ENCODE data around the gene FAHD1.
"Not testable (repeated sequence)": the region's sequence is repeated elsewhere in the genome, so short reads cannot be mapped to it uniquely, and the experiment has no call there.

FAHD1 gene

DNA sequence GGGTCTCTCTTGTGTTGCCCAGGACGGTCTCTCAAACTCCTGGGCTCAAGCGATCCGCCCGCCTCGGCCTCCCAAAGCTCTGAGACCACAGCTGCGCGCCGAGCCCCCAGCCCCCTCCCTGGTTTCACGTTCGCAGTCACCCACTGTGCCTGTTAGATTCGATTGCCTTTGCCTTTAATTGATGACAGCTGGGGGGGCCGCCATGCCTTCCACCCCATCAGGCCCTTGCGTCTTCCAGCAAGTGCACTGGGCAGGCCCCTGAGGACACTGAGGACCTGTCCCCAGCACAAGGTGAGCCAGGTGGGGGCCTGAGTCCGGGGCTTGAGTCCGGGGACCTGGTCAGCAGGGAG is 36.8 kb upstream of the FAHD1 start:
- no peak for DNase-seq

DNA sequence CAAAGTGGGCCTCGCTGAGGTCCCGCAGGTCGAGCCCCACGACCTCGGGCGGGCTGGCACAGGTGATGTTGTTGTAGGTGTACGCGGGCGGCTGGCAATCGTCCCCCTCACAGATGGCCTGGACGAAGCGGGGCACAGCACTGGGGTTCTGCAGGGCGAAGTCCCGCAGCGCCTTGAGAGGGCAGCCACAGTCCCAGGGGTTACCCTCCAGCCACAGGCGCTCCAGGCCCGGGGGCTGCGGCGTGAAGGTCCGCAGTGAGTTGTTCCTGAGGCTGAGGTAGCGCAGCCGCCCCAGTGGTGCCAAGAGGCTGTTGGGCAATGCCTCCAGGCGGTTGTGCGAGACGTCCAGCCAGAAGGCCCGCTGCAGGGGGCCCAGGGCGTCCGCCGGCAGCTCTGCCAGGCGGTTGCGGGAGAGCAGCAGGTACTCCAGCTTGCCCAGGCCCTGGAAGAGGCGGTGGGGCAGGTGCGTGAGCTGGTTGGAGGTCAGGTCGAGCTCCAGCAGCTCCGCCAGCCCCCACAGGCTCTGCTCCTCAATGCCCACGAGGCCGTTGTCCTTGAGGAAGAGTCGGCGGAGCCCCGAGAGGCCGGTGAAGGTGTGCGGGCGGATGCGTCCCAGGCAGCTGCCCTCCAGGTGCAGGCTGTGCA is 36.3 kb upstream of the FAHD1 start:
- no peak for DNase-seq

DNA sequence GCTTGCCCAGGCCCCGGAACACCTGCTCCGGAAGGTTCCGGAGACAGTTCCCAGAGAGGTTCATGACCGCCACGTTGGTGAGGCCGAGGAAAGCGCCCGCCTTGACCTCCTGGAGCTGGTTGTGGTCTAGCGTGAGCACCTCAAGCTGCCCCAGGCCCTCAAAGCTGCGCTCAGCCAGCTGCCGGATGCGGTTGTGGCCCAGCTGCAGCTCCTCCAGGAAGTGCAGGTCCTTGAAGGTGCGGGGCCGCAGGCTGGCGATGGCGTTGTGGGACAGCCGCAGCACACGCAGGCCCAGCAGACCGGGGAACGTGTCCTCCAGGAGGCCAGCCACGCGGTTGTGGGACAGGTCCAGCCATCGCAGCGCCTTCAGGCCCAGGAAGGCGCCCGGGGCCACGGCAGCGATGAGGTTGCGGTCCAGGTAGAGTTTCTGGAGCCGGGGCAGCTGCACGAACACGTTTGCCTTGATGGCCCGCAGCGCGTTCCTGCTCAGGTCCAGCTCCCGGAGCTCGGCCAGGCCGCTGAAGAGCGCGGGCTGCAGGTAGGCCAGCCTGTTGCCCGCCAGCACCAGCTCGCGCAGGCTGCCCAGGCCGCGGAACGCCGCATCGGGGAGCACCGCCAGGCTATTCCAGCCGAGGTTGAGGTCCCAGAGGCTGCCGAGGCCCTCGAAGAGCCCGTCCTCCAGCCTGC is 35.6 kb upstream of the FAHD1 start:
- DNase-seq = no peak

DNA sequence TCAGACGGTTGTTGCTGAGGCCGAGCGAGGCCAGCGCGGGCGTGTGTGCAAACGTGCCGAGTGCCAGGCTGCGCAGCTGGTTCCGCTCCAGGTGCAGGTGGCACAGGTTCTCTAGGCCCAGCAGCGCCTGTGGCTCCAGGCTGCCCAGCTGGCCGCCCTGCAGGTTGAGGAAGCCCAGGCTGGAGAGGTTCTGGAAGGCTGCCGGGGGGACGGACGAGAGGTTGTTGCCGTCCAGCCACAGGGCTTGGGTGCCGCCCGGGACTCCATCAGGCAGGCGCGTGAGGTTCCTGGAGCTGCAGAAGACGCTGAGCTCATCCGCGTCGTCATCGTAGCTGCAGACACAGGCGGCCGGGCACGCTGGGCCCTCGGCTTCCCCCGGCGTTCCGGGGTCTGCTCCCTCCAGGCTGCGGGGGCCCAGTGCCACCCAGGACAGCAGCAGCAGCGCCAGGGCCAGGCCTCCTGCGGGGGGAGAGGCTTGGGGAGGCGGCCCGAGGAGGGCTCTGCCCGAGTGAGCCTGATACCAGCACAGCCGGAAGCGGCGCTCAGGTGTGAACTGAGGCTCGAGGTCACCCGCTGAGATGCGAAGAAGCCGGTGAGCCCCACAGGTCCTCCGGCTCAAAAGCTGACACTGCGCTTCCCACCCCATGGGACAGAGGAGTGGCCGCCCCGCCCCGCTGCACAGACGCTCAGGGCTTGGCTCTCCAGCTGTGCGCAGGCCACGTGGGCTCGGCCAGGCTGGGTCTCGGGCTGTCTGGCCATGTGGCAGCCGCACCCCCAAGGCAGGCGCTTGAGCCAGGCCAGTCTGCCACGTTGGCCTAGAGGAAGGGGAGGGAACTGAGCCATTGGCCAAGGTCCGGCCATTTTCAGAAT is 34.8 kb upstream of the FAHD1 start:
- DNase-seq = no peak

GRCh38 chr16:1792836-1793577 is 34.0 kb upstream of the FAHD1 start:
- DNase-seq = no peak

DNA sequence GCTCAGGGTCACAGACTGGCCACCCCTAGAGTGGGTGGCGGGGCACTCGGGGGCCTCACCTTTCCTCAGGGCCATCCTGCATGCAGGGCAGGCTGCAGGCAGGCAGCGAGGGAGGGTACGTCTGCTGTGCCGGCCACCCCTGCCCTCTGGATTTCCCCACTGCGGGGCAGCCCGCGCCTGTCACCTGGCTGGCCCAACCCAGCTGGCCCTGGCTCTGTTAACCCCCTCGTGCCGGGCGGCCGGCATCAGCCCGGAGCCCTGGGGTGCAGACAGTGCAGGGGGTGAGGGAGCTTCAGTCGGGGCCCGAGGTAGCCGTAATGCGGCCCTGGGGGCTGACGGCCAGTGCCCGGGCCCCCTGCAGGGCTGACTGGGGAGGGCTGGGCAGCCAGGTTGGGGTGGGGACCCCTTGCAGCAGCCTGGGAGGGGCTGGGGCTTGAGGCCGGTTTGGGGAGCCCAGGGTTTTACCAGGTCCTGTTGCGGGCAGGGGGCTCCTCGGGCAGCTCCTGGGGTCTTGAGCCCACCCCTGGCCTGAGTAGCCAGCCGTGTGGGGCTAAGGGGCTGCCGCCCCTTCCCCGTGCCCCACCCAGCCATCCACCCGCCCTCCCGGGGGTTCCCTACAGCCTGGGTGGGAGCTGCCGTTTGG is 33.3 kb upstream of the FAHD1 start, which contains the start of gene IGFALS:
Gene IGFALS, minus strand, starts transcription at position 128 of the 643 bp plus-strand sequence. Its CDS starts 53 bp downstream, at position 75.
- no peak for DNase-seq

DNA sequence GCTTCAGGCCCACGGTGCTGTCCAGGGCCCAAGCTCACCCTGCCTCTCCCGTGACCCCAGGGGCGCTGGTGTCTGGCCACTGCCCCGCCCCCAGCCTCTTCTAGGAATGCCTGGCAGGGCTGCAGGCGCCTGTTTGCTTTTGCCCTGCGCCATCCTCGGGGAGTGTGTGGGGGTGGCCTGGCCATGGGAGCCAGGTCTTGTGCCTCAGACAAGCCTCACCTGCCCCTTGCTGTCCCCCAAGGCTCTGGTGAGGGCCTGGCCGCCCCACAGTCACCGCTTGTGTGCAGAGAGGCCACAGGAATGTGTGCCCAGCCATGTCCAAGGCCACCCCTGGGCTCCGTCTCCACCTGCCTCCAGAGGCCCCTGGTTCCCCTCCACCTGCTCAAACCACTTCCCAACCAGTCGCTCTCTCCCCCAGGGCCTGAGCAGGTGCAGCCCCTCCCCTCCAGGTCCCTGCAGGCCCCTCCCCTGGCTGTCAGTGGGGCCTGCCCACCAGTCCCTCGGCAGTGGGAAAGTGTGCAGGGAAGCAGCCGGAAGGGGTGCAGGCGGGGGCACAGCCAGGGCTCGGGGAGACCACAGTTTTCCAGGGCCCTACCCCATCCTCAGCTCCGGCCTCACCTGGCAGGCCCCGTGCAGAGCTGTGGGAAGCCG is 32.7 kb upstream of the FAHD1 start:
- no peak for DNase-seq

DNA sequence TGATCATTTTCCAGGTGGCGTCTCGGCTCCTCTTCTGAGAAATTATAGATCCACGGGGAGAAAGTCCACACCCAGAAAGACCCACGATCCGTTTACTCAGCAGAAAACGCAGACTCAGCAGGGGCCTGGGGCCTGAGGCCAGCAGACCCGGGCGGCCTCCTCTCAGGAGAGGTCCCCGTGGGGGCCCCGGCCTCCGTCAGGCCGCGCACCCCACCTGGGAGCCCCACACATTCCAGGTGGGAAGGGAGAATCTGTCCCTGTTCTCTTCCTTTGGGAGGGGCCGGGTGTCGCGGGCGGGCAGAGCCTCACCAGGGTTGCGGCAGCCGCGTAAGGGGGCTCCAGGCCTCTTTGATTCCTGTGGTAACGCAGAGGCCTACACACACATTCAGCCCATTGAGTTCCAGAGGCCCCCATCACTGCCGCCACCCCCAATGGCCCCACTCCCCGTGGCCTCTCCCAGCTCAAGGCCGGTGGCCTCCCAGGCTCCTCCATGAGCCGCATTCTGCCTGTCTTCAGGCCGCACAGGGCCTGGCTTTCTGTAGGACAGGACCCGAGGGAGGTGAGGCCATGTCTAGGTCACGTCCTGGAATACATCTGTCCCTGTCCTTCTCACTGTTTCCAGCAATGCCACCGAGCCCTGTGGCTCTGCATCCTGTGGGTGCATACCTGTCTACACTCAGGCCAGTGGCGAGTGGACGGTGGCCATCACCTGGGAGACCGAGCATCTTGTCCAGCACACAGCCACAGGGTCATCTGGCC is 31.9 kb upstream of the FAHD1 start:
- no peak for DNase-seq

- DNase-seq = not testable (repeated sequence)
Measured at GRCh38 chr16:1799263-1799662, 27.7 kb upstream of the FAHD1 start.

DNA sequence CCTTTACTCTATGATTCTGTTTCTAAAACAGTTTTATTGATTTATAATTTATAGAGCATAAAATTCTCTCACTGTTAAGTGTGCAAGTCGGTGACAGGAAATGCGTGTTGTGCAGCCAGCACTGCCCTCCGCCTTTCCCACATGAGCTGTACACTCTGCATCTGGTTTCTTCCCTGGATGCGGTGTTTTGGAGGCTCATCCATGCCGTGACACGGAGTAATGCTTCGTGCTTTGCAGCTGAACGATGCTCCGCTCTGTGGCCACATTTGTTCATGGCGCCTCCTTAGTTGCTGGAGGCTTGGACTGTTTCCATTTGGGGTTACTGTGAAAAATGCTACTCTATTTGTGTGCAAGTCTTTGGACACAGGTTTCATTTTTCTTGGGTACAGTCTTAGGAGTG is 26.3 kb upstream of the FAHD1 start:
- no peak for DNase-seq

DNA sequence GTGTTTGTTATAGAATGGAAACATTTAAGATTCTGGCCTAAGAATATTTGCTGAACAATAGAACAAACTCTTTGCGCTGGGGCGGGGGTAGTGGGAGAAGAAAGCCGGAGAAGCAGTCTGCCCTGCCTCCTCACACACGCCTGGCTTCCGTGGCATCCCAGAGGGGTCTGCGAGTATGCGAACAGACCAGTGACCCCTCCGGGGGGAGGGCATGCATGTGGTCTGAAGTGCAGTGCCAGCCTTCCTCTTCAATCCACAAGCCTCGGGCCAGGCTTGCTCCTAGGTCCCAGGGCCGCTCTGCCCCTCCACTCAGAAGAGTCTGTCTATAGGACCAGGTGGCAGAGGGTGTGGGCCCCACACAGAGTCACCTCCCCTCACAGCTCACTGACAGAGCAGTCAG is 19.4 kb upstream of the FAHD1 start:
- no peak for DNase-seq

DNA sequence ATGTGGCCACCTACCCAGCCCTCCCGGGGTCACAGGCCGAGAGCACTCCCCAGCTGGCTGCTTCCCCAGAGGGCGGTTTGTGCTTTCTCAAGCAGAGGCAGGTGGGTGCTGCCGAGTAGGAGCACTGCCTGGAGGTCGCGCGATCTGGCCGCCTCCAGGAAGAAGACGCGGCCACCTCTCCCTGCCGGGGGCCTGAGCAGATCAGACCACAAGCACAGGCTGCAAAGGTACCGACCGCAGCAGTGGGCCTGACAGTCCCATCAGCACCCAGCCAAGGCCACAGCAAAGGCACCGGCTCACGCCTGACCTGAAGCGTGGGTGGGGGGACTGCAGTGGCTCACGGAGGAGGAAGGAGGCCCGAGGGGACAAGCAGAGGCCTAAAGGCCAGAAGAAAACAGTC is 18.3 kb upstream of the FAHD1 start:
- no peak for DNase-seq

DNA sequence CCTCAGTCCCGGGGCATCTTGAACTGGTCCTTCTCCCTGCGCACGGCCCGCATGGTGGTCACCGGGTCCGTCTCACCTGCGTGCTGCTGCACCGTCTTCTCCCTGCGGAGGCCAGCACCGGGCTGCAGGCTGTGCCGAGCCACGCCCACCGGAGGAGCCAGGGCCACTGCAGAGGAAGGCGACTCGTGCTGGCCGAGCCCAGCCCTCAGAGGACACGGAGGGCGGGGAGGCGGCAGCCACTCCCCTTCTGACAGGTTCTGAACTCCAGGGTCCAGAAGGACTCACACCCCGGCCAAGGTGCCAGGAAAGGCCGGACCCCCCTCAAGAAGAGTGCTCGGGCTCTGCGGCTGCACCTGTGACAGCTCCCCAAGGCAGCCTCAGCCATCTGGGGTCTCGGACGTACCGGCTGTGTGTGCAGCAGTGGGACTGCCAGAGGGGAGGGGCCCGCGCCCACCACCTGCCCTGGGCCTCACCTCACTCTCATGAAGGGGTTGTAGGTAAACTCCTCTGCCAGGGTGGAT is 17.7 kb upstream of the FAHD1 start:
- no peak for DNase-seq

DNA sequence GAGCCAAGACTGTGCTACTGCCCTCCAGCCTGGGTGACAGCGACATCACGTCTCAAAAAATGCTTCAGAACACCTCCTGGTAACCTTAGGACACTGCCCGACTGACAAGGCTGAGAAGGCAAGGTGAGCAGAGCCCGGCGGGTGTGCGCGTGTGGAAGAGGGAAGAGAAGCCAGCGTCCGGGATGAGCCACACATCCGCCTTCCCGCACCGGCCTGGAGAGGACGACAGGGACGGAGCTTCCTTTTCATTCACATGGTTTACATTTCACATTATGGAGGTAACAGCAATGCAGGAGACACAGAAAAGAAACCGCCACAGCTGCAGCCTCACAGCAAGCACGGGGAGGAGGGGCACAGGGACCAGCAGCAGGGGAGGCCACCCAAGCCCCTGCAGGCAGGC is 16.9 kb upstream of the FAHD1 start:
- DNase-seq = no peak

- no peak for DNase-seq
Measured at GRCh38 chr16:1810536-1810935, 16.5 kb upstream of the FAHD1 start.

DNA sequence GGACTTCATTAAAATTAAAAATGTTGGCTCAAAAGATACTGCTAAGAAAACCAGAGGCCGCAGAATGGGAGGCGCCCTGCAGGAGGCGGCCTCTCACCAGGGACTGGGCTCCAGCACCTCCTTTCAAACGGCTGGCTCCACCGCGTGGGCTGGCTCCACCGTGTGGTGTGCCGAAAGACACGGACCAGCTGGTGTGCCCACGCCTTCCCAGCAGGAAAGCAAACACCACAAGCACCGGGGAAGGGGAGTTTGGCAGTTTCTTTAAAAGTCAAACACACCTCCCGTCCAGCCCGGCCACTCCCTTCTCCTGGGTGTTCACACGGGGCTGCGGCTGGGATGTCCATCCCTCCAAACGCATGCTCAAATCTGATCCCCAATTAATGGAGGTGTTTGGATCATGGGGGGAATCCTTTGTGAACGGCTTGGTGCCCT is 14.3 kb upstream of the FAHD1 start:
- no peak for DNase-seq

- DNase-seq = no peak
Measured at GRCh38 chr16:1815461-1815860, 11.5 kb upstream of the FAHD1 start.

GRCh38 chr16:1816396-1817275 is 10.4 kb upstream of the FAHD1 start:
- DNase-seq = no peak

GRCh38 chr16:1817276-1817589 is 9.8 kb upstream of the FAHD1 start:
- no peak for DNase-seq

- no peak for DNase-seq
Measured at GRCh38 chr16:1817716-1818115, 9.3 kb upstream of the FAHD1 start.

Data from cortex of kidney (tissue), 1 donor.